ENCODE measurements around the gene TLE2. TPM values are rescaled to one million over a fixed set of nuclear protein-coding genes. Genes with fewer than 3 reads are reported as not detected.

TLE2 gene
- total RNA-seq, 1 experiment from 2014 or later = 35.6 TPM

GRCh38 chr19:3053780-3054179 is 24.7 kb upstream of the TLE2 start (continued):
- TF ChIP-seq CBX3 (IDR thresholded peaks at IDR 0.05; ENCODE audit: low read depth) (no peak), SP1 (IDR thresholded peaks at IDR 0.05; ENCODE audit: low read depth) (no peak), ZNF274 (IDR thresholded peaks at IDR 0.05; ENCODE audit: low read depth, low read length) (no peak)

DNA sequence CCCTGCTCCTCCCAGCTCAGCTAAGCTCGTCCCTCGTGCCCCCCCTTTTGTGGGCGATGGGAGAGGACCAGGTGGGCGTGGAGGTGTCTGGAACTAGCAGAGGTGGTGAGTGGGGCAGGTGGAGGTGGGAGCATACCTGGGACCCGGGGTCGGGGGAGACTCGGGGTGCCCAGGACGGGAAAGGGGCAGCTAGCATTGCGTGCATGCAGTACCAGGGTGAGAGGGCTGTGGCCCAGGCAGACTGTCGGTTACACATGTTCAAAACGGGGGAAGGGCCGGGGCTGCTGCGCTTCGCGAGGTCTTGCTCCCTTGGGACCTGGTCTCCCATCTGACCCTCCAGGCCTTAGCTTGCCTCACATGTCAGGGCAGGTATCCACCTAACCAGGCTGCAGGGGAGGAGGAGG is 24.1 kb upstream of the TLE2 start:
- intact Hi-C loops (cut with micrococcal nuclease) = no loop called here
- ATAC-seq (no peak), DNase-seq (ENCODE audit: low read depth, low spot score) (no peak)
- H3K27me3 ChIP-seq (ENCODE audit: insufficient read depth, low read length) = no peaks in the 10 kb centered on the region
- H3K36me3 ChIP-seq (ENCODE audit: control insufficient read depth in 1 of 2, insufficient read depth in 2 of 2, low read length in 2 of 2) = peaks cover 6 to 15% of the 10 kb centered on the region in 2 experiments; a peak in 2 of 4 replicates
- H3K9me2 ChIP-seq (ENCODE audit: insufficient read depth) = no peaks in the 10 kb centered on the region
- peaks cover 9% of the 10 kb centered on the region; the same call in 1 of the 2 replicates for H3K79me2 ChIP-seq (ENCODE audit: insufficient read depth, low read length)
- ChIA-PET POLR2A (interaction anchor here (1.2 to 1.5 kb wide), 3 partner anchors 9 to 17 kb away, joined by 4 to 5 read pairs (median 4); no protein-coding TSS in a partner anchor), RAD21 (ENCODE audit: low non-redundant PET in 1 of 2, low total read pairs in 2 of 2, uncharacterized antibody in 2 of 2, unreplicated experiment in 2 of 2) (no interaction called here), CTCF (interaction anchor here (1.4 kb wide), 2 partner anchors 17 to 55 kb away, joined by 3 to 5 read pairs; no protein-coding TSS in a partner anchor)
- no peak overlapping the region for H3K4me2 ChIP-seq (ENCODE audit: low read length)
- no peaks in the 10 kb centered on the region for H3K9me3 ChIP-seq (ENCODE audit: control insufficient read depth in 1 of 2, insufficient read depth in 1 of 2, low read depth in 1 of 2, low read length in 2 of 2)
- H3K9ac ChIP-seq (ENCODE audit: low read length) = no peak overlapping the region
- BruUV-seq (replicated peaks) = TSS peak; percentile 69
- H3K4me3 ChIP-seq (replicated peaks in 1 of 2; ENCODE audit: low read depth in 1 of 2, low read length in 2 of 2) = no peak overlapping the region
- H4K20me1 ChIP-seq (ENCODE audit: insufficient read depth) = no peaks in the 10 kb centered on the region
- no peak overlapping the region for H3K27ac ChIP-seq (ENCODE audit: low read depth, low read length)
- H2AFZ ChIP-seq (ENCODE audit: low read depth, low read length, poor library complexity, severe bottlenecking) = no peak overlapping the region
- peaks cover 27 to 53% of the 10 kb centered on the region in 2 experiments for H3K4me1 ChIP-seq (ENCODE audit: control insufficient read depth in 1 of 2, insufficient read depth in 2 of 2, low read length in 2 of 2)
- TF ChIP-seq EGR1 (IDR thresholded peaks at IDR 0.05; ENCODE audit: low read depth) (no peak), POLR2A (IDR thresholded peaks at IDR 0.05; ENCODE audit: borderline replicate concordance, extremely low read depth, insufficient read depth, insufficient read length) (no peak), SP1 (IDR thresholded peaks at IDR 0.05; ENCODE audit: low read depth) (no peak), SRF (IDR thresholded peaks at IDR 0.05; ENCODE audit: low read depth) (no peak), JUND (IDR thresholded peaks at IDR 0.05) (no peak), YY1 (IDR thresholded peaks at IDR 0.05; ENCODE audit: extremely low read depth, insufficient replicate concordance, low read depth, low read length) (no peak), EZH2 (IDR thresholded peaks at IDR 0.05) (no peak), POLR2AphosphoS5 (IDR thresholded peaks at IDR 0.05; ENCODE audit: low read depth, low read length) (no peak), ELF1 (IDR thresholded peaks at IDR 0.05; ENCODE audit: borderline replicate concordance, low read depth) (no peak), EZH2phosphoT487 (IDR thresholded peaks at IDR 0.05; ENCODE audit: borderline replicate concordance) (no peak), TCF7L2 (IDR thresholded peaks at IDR 0.05; ENCODE audit: borderline replicate concordance, extremely low read depth, insufficient read depth, insufficient read length) (no peak), SIN3A (IDR thresholded peaks at IDR 0.05; ENCODE audit: low read depth) (no peak), ZBTB33 (IDR thresholded peaks at IDR 0.05; ENCODE audit: extremely low read depth, insufficient replicate concordance, low read length) (no peak), FOSL1 (IDR thresholded peaks at IDR 0.05; ENCODE audit: low read depth) (no peak), MAX (IDR thresholded peaks at IDR 0.05) (no peak)
- TF ChIP-seq, protein P1, sequence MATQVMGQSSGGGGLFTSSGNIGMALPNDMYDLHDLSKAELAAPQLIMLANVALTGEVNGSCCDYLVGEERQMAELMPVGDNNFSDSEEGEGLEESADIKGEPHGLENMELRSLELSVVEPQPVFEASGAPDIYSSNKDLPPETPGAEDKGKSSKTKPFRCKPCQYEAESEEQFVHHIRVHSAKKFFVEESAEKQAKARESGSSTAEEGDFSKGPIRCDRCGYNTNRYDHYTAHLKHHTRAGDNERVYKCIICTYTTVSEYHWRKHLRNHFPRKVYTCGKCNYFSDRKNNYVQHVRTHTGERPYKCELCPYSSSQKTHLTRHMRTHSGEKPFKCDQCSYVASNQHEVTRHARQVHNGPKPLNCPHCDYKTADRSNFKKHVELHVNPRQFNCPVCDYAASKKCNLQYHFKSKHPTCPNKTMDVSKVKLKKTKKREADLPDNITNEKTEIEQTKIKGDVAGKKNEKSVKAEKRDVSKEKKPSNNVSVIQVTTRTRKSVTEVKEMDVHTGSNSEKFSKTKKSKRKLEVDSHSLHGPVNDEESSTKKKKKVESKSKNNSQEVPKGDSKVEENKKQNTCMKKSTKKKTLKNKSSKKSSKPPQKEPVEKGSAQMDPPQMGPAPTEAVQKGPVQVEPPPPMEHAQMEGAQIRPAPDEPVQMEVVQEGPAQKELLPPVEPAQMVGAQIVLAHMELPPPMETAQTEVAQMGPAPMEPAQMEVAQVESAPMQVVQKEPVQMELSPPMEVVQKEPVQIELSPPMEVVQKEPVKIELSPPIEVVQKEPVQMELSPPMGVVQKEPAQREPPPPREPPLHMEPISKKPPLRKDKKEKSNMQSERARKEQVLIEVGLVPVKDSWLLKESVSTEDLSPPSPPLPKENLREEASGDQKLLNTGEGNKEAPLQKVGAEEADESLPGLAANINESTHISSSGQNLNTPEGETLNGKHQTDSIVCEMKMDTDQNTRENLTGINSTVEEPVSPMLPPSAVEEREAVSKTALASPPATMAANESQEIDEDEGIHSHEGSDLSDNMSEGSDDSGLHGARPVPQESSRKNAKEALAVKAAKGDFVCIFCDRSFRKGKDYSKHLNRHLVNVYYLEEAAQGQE (IDR thresholded peaks at IDR 0.05; ENCODE audit: low read depth) = no peak
- TF ChIP-seq, protein P2, sequence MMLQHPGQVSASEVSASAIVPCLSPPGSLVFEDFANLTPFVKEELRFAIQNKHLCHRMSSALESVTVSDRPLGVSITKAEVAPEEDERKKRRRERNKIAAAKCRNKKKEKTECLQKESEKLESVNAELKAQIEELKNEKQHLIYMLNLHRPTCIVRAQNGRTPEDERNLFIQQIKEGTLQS (IDR thresholded peaks at IDR 0.05) = no peak

All from HCT116 (cell line).